Glomerular endothelial cell (primary cell): ENCODE measurements around the gene CDKN2D. TPM values are rescaled to one million over a fixed set of nuclear protein-coding genes. Genes with fewer than 3 reads are reported as not detected.
A peak's percentile ranks its signal among the peaks of the same experiment; 100 is the strongest.

Experiments used
- DNase-seq: peaks from one replicate; pipeline ENCODE4 v3.0.0-alpha.2; 2011; ENCODE audit warnings: low read depth, low spot score; ENCODE audit errors: extremely low read depth
- total RNA-seq: library from RNA; depleted of rRNA; stranded (reverse); fragments of >200 nt; gene quantifications from 2 replicates; pipeline ENCODE4 v1.2.3, GENCODE V29; 2015

The CDKN2D gene
- 1.6 and 4.8 TPM in 2 replicates for total RNA-seq

DNA sequence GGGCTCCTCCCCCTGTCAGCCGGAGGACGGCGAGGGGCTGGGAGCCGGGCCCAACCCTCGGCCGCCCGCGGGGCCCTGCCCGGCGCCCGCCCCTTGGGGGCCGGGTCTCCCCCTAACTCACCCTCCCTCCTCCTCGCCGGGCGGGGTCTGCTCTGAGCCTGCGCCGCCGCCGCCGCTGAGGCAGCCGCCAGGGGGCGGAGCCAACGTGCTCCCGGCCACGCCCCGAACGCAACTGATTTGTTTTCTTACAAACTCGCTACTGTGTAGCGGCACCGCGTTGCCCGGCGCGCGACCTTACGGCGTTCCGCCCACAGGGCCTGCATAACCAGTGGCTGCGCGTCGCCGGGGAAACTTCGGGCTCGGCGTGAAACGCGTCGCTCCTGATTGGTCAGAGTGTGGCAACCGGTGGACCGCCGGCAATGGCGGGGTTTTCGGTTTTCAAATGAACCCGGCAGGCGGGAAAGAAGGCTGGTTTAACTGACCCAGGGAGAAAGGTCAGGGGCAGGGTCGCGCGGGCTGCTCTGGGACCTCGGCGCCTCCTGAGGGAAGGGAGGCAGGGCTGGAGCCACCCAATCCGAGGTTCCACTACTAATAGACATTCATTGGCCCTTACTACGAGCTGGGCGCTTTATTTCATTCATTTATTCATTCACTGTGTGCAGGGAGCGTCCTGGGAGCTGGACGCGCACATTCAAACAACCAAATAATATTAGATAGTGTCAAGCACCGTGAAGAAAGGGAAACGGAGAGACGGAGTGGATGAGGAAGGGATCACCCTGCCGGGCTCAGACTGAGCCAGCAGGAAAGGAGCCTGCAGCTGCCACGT lies at the start of gene CDKN2D:
TSS of gene CDKN2D (minus strand) at position 154 of the 826 bp plus-strand sequence. CDS start 326 bp downstream, outside the sequence.
- peak; percentile 91 for DNase-seq

DNA sequence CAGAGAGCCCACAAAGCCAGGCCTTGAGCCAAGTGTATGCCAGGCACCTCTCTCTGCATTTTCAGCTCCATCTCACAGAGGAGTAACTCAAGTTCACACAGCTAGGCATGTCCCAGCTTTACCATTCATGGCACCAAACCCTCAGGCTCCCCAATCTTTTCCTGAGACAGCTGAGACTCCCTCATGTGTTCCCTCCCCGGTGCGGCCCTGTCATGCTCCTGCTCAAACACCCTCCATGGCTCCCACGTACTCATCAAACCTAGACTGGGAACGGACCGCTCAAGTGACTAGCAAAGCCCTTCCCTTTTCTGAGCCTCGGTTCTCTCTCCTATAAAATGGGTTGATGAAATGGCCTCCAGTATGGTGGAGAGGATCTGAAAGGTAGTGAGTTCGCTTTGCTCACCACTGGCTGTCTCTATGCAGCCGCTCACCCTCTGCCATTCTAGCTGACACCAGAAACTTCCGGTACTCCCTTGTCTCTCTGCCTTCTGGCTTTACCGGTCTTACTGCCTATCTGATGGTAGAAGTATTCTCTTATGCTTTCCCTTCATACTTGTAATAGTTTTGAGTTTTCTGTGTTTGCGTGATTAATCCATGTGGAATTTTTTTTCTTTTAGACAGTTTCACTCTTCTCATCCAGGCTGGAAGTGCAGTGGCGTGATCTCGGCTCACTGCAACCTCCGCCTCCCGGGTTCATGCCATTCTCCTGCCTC lies 48.8 kb upstream of the CDKN2D start:
- DNase-seq, result no peak

DNA sequence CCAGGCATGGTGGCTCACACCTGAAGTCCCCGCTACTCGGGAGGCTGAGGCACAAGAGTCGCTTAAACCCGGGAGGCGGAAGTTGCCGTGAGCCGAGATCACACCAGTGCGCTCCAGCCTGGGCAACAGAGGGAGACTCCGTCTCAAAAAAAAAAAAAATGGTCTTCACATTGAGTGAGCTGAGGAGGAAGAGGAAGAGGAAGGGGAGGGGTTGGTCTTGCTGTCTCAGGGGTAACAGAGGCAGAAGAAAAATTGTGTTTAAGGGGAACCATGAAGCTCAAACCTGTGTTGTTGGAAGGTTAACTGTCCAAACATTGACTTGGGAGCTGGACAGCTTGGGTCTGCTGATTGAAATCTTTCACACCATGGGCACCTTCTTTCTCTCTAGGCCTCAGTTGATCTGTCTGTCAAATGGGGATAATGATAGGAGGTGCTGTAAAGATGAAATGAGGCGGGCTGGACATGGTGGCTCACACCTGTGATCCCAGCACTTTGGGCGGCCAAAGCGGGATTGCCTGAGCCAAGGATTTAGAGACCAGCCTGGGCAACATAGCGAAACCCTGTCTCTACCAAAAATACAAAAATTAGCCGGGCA lies 46.7 kb upstream of the CDKN2D start:
- DNase-seq, result no peak

DNA sequence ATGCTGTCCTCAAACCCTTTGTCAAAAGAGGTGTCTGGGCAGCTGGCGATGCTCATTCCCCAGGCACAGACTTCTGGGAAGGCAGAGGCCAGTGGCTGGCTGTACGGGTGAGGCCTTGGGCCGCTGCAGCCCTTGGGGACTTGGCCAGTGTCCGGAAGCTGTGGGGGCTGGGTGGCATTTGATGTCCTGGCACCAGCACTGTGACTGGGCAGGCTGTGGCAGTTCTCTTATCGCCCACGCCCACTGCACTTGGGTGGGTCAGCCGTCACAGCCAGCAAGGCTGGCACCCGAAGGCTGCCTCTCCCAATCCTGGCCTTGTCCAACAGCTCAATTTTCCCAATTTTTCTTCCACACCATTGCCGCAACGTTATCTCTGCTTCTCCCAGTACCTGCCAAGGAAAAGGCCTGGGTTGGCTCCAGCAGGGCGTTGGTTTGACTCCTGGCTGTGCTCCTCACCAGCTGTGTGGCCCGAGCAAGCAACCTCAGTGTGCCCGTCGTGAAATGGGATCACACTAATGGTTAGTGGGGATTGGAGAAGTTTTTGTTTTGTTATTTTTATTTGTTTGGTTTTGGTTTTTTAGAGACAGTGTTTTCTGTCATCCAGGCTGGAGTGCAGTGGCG lies 43.8 kb upstream of the CDKN2D start:
- no peak for DNase-seq

DNA sequence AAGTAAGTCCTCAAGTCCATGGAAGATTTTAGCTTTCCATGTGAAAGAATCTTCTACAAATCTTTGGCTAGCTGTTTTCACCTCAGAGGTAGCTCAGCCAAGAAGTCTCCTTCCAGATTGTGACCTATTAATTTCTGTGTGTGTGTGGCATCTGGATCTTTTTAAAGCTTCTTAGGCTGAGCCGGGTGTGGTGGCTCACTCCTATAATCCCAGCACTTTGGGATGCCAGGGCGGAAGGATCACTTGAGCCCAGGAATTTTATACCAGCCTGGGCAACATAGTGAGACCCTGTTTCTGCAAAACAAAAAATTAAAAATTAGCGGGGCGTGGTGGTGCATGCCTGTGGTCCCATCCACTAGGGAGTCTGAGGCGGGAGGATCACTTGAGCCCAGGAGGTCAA lies 43.1 kb upstream of the CDKN2D start:
- DNase-seq, result no peak

DNA sequence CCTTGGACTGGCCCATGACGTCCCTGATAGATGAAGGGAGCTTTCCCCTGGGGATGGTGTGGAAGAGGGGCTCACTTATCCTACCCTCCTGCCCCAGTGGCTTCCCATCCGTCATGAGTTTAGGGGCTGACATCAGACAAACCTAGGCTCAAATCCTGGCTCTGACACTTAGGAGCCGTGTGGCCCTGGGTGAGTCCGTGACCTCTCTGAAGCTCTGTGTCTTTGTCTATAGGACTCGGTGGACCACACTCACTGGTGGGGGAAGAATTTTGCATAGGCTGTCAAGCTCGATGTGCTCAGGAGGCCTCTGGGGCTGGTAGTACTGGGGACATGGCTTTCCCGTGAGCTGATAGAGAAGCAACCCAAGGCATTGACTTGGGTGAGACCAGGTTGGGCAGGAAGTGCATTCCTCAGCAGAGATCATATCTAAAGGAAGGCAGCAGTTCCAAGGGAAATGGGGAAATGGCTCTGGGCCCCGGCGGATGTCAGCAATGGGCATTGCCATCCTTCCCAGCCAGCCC lies 35.7 kb upstream of the CDKN2D start:
- DNase-seq, result no peak

DNA sequence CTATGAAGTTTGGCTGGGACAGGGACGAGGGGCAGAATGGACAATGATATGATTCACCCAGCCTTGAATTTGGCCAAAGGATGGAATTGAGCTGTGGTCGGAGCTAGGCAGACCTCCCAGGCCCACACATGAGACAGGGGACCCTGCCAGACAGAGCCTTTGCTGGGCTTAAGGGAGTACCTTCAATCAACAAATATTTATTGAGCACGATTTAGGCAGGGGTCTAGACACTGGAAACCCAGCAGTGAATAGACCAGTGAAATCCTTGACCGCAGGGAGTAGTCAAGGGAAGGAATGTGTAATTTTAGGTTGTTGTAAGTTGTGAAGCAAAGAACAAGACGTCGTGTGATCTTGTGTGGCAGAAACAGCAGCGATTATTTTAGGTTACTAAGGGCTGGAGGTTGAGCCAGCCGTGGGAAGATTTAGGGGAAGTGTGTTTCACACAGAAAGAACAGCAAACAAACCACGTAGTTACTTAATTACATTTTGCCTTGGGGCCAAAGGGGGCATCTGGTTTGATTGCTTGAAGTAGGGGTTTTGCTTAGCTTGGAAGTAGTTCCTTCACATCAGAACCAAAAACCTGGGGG lies 35.2 kb upstream of the CDKN2D start:
- DNase-seq, result no peak

- no peak for DNase-seq
These were observed 34.5 kb upstream of the CDKN2D start for GRCh38 chr19:10603084-10603872.

- DNase-seq, result no peak
These were observed 33.7 kb upstream of the CDKN2D start for GRCh38 chr19:10602330-10603083.

GRCh38 chr19:10601999-10602329 lies 33.2 kb upstream of the CDKN2D start:
- no peak for DNase-seq

- DNase-seq, result no peak
These were observed 31.4 kb upstream of the CDKN2D start for GRCh38 chr19:10600149-10600548.

DNA sequence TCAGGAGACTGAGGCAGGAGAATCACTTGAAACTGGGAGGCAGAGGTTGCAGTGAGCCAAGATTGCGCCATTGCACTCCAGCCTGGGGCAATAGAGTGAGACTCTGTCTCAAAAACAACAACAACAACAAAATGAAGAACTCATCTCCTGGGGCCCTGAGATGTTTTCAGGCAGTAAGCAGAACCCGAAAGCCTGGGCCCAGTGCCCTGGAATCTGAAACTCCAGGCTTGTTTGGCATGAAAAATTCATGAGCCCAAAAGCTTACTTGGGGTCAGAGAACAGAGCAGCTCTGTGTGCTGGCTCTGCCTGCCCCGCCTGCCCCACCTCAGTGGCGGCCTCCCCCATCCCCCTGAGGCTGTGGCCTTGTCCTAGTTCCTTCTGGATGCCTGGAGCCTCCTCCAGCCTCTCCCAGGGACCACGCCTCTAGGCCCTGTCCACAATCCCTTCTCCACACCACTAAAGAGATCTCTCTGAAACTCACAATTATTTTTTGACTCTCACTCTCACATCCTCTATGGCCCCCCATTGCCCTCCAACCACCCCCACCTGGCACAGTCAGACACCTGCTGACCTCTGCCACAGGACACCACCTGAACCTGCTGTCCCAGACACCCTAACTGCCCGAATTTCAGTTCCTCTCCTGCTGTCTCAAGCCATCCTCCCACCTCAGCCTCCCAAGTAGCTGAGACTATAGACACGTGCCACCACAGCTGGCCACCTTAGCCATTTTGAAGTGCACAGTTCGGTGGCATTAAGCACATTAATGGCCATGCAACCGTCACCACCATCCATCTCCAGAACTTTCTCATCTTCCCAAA lies 25.2 kb upstream of the CDKN2D start:
- DNase-seq, result no peak

GRCh38 chr19:10593148-10593547 lies 24.4 kb upstream of the CDKN2D start:
- DNase-seq, result no peak

GRCh38 chr19:10587839-10588150 lies 19.0 kb upstream of the CDKN2D start:
- DNase-seq, result no peak

DNA sequence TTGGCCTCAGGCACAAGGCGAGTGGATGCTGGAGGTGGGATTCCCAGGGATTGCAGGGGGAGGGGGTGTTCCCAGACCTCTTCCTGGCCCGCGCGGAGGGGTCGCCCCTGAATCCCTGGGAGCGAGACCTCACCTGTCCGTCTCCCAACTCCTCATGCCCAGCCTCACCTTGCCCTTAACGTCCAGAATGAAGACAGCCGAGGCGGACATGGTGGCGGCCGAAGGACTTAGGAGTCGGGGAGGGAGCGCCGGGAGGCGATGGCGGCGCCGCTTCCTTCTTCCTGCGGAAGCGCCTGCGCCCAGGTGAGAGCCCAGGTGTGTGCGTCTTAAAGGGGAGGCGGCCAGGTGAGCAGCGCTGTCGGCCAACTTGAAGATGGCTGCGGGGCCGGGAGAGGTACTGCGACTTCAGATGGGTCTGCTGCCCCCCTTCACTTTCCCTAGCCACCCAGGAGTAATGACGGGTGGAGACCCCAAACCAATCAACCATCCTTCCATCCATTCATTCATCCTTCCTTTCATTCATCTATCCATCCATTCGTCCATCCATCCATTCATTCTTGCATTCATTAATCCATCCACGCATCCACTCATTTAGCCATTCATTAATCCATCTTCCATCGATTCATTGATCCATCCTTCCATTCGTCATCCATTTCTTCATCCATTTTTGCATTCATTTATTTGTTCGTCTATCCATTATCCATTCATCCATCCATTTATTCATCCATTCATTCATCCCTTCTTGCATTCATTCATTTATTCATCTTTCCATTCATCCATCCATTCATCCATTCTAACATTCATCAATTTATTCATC lies 18.5 kb upstream of the CDKN2D start, which contains the start of gene AP1M2:
TSS of gene AP1M2 (minus strand) at position 291 of the 817 bp plus-strand sequence. CDS start at position 210, 81 bp downstream.
- DNase-seq, result no peak

DNA sequence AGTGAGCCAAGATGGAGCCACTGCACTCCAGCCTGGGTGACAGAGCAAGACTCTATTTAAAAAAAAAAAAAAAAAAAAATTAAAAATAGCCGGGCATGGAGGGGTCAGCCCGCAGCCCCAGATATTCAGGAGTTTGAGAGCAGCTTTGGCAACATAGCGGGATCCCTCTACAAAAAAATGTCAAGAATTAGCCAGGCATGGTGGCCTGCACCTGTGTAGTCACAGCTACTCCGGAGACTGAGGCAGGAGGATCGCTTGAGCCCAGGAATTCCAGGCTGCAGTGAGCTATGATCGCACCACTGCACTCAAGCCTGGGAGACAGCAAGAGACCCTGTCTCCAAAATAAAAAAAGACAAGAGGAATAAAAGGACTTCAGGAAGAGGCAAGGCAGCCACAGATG lies 17.6 kb upstream of the CDKN2D start:
- no peak for DNase-seq

- DNase-seq, result no peak
These were observed 14.4 kb upstream of the CDKN2D start for GRCh38 chr19:10583036-10583776.
